ENCODE results near the gene ANKRD37. TPM values are rescaled to one million over a fixed set of nuclear protein-coding genes. Genes with fewer than 3 reads are reported as not detected.

The ANKRD37 gene
- total and polyA plus RNA-seq, 9 of the 15 experiments (the other 6 are each of a cell fraction or from before 2014, with no cell fraction given), result 1.3 to 53.7 (median 3.6) TPM

DNA sequence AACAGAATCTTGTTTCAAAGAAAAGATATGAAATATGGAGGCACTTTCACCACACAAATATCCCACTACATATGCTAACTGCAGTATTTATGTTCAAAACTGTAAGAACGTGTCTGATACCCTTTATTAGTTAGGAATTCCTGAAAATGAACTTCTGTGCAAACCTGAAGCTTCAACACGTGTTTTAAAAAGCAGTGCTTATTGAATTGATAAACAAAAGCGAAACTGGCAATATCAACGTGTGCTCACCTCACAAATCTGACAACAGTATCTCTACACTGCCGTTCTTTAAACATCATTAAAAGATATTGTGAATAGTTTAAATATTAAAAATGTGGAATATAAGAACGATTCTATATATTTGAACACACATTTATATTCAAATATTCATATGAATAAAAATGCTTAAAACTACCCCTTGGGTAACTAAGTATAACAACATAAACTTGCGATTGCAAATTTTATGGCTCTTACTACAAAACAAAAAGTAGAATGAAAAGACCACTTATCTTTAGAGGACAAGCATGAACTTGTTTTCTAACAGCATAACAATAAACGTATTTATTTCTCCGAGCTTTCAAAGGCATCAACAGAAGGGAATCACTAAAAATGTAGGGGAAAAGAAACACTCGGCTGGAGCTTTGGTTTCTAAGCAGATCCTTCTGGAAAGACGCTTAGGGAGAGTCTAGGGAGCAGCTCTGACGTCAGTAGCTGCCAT, 1.2 kb upstream of the ANKRD37 start, which contains the start of gene LRP2BP:
Gene LRP2BP, minus strand, starts transcription at position 687 of the 718 bp plus-strand sequence. CDS start 17,738 bp downstream, outside the sequence.
- peaks cover 2 to 20% of the 10 kb centered on the region in 2 experiments; a peak in 4 of 5 replicates for H3K4me1 ChIP-seq (replicated peaks in 1 of 2; ENCODE audit: control insufficient read depth in 2 of 2, insufficient read depth in 2 of 2, low read length in 2 of 2)
- H3K79me2 ChIP-seq (ENCODE audit: control insufficient read depth, insufficient read depth, low read length), result peaks cover 35% of the 10 kb centered on the region
- intact Hi-C loops (cut with micrococcal nuclease), result loop anchor here (2.0 to 5.0 kb wide), 3 partner anchors 37 to 193 kb away; partner anchors contain the start of gene CFAP97
- under 1% methylated on average over 12 of the region's 12 CpGs for WGBS (ENCODE audit: insufficient coverage, low coverage, missing lambda C conversion rate)
- CTCF ChIA-PET (ENCODE audit: low intra/inter-chr PET ratio), result no interaction called here
- in situ Hi-C loops (cut with MboI), result loop anchor here (10.0 kb wide), 1 partner anchor 191 kb away; the partner anchor contains the start of genes CFAP97 and SNX25
- H3K36me3 ChIP-seq (ENCODE audit: control insufficient read depth, insufficient read depth, low read length), result peaks cover 25% of the 10 kb centered on the region
- peak within 1 kb of the TSS; percentile 56 for H3K4me3 ChIP-seq
- H3K27me3 ChIP-seq (ENCODE audit: control insufficient read depth in 2 of 2, insufficient read depth in 2 of 2, low read length in 2 of 2), result no peaks in the 10 kb centered on the region
- BruUV-seq (replicated peaks), result no TSS peak
- H3K4me2 ChIP-seq (ENCODE audit: insufficient read depth, low read length), result peak within 1 kb of the TSS; percentile 84
- peak within 1 kb of the TSS; percentile 82 to 95 for H3K9ac ChIP-seq (ENCODE audit: insufficient read depth in 1 of 2, low read depth in 2 of 2, low read length in 2 of 2)
- H2AFZ ChIP-seq (ENCODE audit: low read depth, low read length), result peak within 1 kb of the TSS; percentile 81
- FAIRE-seq (peak; percentile 76), DNase-seq (ENCODE audit: extremely low read depth in 1 of 4, low spot score in 3 of 4) (no peak), ATAC-seq (no peak)
- H3K27ac ChIP-seq (ENCODE audit: extremely low read depth, low read depth, low read length), result peak within 1 kb of the TSS; percentile 94
- no peaks in the 10 kb centered on the region for H4K20me1 ChIP-seq (replicated peaks; ENCODE audit: control insufficient read depth, insufficient read depth, low read length)
- H3K9me3 ChIP-seq (replicated peaks; ENCODE audit: control insufficient read depth, insufficient read depth, low read depth, low read length), result no peaks in the 10 kb centered on the region
- POLR2A ChIA-PET, result interaction anchor here (0.6 to 3.4 kb wide), 7 partner anchors 10 to 239 kb away, joined by 3 to 21 read pairs (median 3); no protein-coding TSS in a partner anchor
- H3K9me1 ChIP-seq (ENCODE audit: control insufficient read depth, insufficient read depth, low read length), result no peaks in the 10 kb centered on the region
- TF ChIP-seq NR2C2 (CRISPR knock-in tag; IDR thresholded peaks at IDR 0.05), result no peak
- TF ChIP-seq NR2C2 (tag; IDR thresholded peaks at IDR 0.05), result no peak
- TF ChIP-seq HSF4 (CRISPR knock-in tag; IDR thresholded peaks at IDR 0.05; ENCODE audit: borderline replicate concordance), result no peak
- TF ChIP-seq DEAF1 (CRISPR knock-in tag; IDR thresholded peaks at IDR 0.05), result no peak
- TF ChIP-seq USF2 (CRISPR knock-in tag; IDR thresholded peaks at IDR 0.05), result no peak
- no peak for TF ChIP-seq NFE2L1 (tag; IDR thresholded peaks at IDR 0.05; ENCODE audit: borderline replicate concordance, low read depth)
- no peak for TF ChIP-seq EP300 (IDR thresholded peaks at IDR 0.05; ENCODE audit: low read length)
- no peak for TF ChIP-seq NBN (IDR thresholded peaks at IDR 0.05; ENCODE audit: low read depth)
- TF ChIP-seq MCM3 (IDR thresholded peaks at IDR 0.05), result no peak
- peak; percentile 28; the same call in 1 of the 2 replicates for TF ChIP-seq ZC3H11A (IDR thresholded peaks at IDR 0.05; ENCODE audit: low read depth, low read length)
- TF ChIP-seq HNRNPL (IDR thresholded peaks at IDR 0.05; ENCODE audit: low read depth, low read length), result no peak
- no peak for TF ChIP-seq TAF1 (IDR thresholded peaks at IDR 0.05; ENCODE audit: control insufficient read depth, extremely low read depth, insufficient read depth, low read length, severe bottlenecking)
- TF ChIP-seq CHD1 (IDR thresholded peaks at IDR 0.05; ENCODE audit: low read length), result peak; percentile 59
- TF ChIP-seq HNRNPUL1 (IDR thresholded peaks at IDR 0.05; ENCODE audit: low read length), result no peak
- no peak for TF ChIP-seq MLX (CRISPR knock-in tag; conservative IDR thresholded peaks at IDR 0.05)
- TF ChIP-seq FOXJ3 (CRISPR knock-in tag; IDR thresholded peaks at IDR 0.05), result no peak
- TF ChIP-seq, protein P1, sequence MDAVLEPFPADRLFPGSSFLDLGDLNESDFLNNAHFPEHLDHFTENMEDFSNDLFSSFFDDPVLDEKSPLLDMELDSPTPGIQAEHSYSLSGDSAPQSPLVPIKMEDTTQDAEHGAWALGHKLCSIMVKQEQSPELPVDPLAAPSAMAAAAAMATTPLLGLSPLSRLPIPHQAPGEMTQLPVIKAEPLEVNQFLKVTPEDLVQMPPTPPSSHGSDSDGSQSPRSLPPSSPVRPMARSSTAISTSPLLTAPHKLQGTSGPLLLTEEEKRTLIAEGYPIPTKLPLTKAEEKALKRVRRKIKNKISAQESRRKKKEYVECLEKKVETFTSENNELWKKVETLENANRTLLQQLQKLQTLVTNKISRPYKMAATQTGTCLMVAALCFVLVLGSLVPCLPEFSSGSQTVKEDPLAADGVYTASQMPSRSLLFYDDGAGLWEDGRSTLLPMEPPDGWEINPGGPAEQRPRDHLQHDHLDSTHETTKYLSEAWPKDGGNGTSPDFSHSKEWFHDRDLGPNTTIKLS (IDR thresholded peaks at IDR 0.05; ENCODE audit: borderline replicate concordance, low read depth), result no peak
- no peak for TF ChIP-seq SUPT5H (IDR thresholded peaks at IDR 0.05)

Measured in K562 (cell line).